H54 (cell line): ENCODE data around the gene SAMSN1.

Source experiments
- DNase-seq: peaks from one replicate; pipeline ENCODE4 v3.0.0; 2011; ENCODE audit warnings: low spot score, mixed read lengths; ENCODE audit not compliant: insufficient read length
- FAIRE-seq: peaks from 3 replicates; lab custom pipeline; 2011; peaks lifted over from hg19 to GRCh38; lab: Jason Lieb, UNC
- POLR2A ChIP-seq: IDR thresholded peaks from 2 replicates; pipeline ENCODE4 v1.6.1; 2011; ENCODE audit warnings: low read depth, mild to moderate bottlenecking, low read length

Gene SAMSN1

GRCh38 chr21:14581902-14582457, 35.9 kb upstream of the SAMSN1 start:
- DNase-seq (no peak), FAIRE-seq (no peak)
- TF ChIP-seq POLR2A: no peak

- DNase-seq: no peak
- no peak for TF ChIP-seq POLR2A
- FAIRE-seq: no peak
These were observed 27.1 kb upstream of the SAMSN1 start for GRCh38 chr21:14573244-14573643.

- TF ChIP-seq POLR2A: no peak
- FAIRE-seq (no peak), DNase-seq (no peak)
These were observed 26.2 kb upstream of the SAMSN1 start for GRCh38 chr21:14572204-14572780.

- DNase-seq (no peak), FAIRE-seq (no peak)
- no peak for TF ChIP-seq POLR2A
These were observed 23.8 kb upstream of the SAMSN1 start for GRCh38 chr21:14569868-14570267.

- FAIRE-seq (no peak), DNase-seq (no peak)
- TF ChIP-seq POLR2A: no peak
These were observed 23.0 kb upstream of the SAMSN1 start for GRCh38 chr21:14569026-14569621.

DNA sequence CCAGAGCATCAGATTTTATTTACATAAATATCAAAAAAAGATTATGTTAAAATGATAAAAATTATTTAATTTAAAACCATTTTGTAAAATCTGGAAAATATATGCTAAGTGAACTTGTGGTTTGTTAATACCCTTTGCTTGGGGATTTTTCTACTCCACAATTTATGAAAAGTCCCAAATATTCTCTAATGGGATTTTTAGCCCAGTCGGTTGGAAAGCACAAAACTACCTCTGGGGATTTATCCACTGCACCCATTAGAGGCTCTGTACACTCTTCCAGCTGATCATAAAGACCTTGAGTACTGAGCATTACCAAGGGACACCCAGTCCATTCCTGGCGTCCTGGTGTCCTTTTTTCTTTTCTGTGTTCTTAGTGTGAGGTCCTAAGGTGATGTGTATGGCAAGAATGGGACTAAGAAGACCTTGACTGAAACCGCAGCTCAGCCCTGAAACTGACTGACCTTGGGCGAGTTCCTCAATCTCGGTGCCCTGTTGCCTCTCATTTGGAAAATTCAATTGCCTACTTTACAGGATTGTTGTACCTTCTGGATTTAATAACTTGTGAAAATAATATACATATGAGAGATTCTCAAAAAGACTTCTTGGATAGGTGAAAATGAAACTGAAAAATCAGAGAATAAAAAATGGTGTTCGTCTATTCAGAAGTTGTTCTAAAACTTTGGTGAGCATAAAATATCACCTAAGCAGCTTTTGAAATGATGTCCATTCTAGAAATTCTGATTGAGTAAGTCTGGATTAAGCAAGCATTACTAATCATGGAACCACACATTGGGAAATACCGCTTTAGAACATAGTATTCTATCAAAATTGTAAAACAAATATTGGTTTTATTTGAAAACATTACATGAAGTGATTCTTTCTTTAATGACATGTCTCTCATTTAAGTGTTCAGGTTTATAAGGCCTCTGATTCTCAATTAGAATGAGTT, 21.5 kb upstream of the SAMSN1 start:
- DNase-seq: no peak
- no peak for FAIRE-seq
- TF ChIP-seq POLR2A: no peak

- DNase-seq (no peak), FAIRE-seq (no peak)
- TF ChIP-seq POLR2A: no peak
These were observed 20.8 kb upstream of the SAMSN1 start for GRCh38 chr21:14566894-14567293.

DNA sequence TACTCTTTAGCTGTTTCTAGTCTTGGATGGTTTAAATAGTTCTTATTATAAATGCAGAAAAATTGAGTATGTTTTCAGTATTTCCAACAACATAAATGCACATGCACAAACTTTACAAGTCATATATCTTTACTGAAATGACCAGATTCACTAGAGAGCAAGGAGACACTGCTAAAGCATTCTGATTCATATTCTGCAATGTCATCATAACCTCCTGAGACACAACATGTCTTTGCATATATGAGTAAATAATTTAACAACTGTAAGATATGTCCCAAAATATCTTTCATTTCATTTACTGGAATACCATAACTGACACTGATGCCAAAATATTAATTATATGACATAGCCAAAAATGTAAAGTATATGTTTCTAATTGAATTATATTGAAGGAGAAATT, 16.8 kb upstream of the SAMSN1 start:
- TF ChIP-seq POLR2A: no peak
- FAIRE-seq: no peak
- no peak for DNase-seq

DNA sequence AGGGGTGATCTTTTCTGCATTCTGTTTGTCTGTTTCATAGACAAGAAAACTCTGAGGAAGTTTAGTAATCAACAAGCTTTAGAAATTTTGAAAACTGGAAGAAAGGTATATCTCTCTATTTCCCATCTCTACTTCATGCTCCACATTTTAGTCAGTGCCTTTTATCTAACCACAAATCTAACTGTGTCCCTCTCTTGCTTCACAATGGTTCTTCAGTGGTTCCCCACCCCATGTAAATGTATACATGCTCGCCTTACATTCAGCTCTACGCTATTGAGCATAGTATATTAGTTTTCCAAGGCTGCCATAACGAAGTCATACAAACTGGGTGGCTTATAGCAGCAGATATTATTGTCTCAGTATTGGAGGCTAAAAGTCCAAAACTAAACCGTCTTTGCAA, 14.4 kb upstream of the SAMSN1 start:
- FAIRE-seq: no peak
- TF ChIP-seq POLR2A: no peak
- no peak for DNase-seq

- TF ChIP-seq POLR2A: no peak
- FAIRE-seq (no peak), DNase-seq (no peak)
These were observed 14.0 kb upstream of the SAMSN1 start for GRCh38 chr21:14560139-14560538.

DNA sequence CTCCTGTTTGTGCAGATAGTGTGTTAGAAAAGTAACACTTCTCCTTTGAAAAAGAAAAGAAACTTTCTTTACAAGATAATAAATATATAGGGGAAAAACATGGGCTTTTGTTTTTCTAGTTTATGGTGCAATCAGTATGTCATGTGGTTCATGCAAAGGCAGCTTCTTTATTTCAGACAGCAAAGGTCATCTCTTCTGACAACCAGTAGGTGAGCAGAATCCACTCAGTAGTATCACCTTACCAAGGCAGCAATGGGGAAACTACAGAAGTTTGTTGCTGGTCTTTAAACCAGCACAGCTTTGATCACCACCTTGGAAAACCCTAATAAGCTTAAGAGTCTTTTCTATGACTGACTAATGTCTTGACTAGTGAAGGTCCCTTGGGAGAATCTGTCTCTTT, 13.0 kb upstream of the SAMSN1 start:
- no peak for DNase-seq
- TF ChIP-seq POLR2A: no peak
- no peak for FAIRE-seq

GRCh38 chr21:14557413-14557812, 11.3 kb upstream of the SAMSN1 start:
- no peak for TF ChIP-seq POLR2A
- FAIRE-seq: no peak
- DNase-seq: no peak

DNA sequence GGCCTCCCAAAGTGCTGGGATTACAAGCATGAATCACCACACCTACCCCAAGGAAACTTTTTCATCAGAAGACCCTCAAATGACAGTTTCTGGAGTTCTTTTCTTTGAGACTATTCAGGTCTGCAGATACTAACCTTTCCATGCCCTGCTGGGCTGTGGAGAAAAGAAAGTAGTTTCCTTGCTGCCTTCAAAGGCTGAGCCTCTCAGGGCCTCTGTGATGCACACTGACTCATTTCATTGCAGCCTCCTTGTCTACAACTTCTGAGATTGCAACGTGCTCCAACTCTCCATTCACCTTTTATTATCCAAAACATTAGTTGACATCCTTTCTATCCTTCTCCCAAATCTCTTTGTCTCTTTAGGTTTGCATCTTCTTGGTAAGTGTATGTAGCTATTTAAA, 8.8 kb upstream of the SAMSN1 start:
- no peak for FAIRE-seq
- TF ChIP-seq POLR2A: no peak
- DNase-seq: no peak

GRCh38 chr21:14553422-14553821, 7.3 kb upstream of the SAMSN1 start:
- FAIRE-seq: no peak
- TF ChIP-seq POLR2A: no peak
- DNase-seq: no peak
